Common myeloid progenitor, CD34-positive (primary cell): ENCODE measurements around the gene MUC12.

Experiments used
- CTCF ChIA-PET: fragments of 350-600 bp; sonication (Branson Sonifier 250); formaldehyde crosslinking; loops from one replicate; lab custom pipeline; 2021; ENCODE audit warnings: antibody characterized with exemption; lab: Charles Lee
- POLR2A ChIA-PET: fragments of 350-600 bp; sonication (Branson Sonifier 250); formaldehyde crosslinking; loops from one replicate; lab custom pipeline; 2021; ENCODE audit warnings: antibody characterized with exemption; lab: Charles Lee
- DNase-seq, 3 donors: peaks; one replicate each; pipeline versions ENCODE4 v3.0.0 to v3.0.0-alpha.2; 2013
- H3K27ac ChIP-seq, 2 experiments: 1 replicate in 1 of 2; 2 replicates in 1 of 2; pipeline ENCODE4 v1.7.0; 2013; ENCODE audit warnings: inconsistent platforms in 2 of 2, low read length in 2 of 2, mild to moderate bottlenecking in 2 of 2, low read depth in 1 of 2, moderate library complexity in 1 of 2; ENCODE audit not compliant: severe bottlenecking in 2 of 2, insufficient read depth in 1 of 2, poor library complexity in 1 of 2
- H3K27me3 ChIP-seq, 5 experiments: replicated peaks in 2 of 5; 1 replicate in 3 of 5; 2 replicates in 2 of 5; pipeline versions ENCODE4 v1.6.1 to v1.7.0; 2013; ENCODE audit warnings: low read length in 4 of 5, mild to moderate bottlenecking in 2 of 5, moderate library complexity in 2 of 5, inconsistent platforms in 1 of 5; ENCODE audit not compliant: insufficient read depth in 5 of 5, control insufficient read depth in 4 of 5
- H3K36me3 ChIP-seq, 4 experiments: 1 replicate in 2 of 4; 2 replicates in 2 of 4; pipeline versions ENCODE4 v1.6.1 to v1.7.0; 2013; ENCODE audit warnings: low read length in 3 of 4, control low read depth in 1 of 4, mild to moderate bottlenecking in 1 of 4; ENCODE audit not compliant: control insufficient read depth in 4 of 4, insufficient read depth in 4 of 4
- H3K4me1 ChIP-seq, 4 experiments: 1 replicate in 3 of 4; 2 replicates in 1 of 4; pipeline versions ENCODE4 v1.6.1 to v1.7.1; 2013; ENCODE audit warnings: low read length in 3 of 4, mild to moderate bottlenecking in 3 of 4, control low read depth in 1 of 4, inconsistent platforms in 1 of 4, moderate library complexity in 1 of 4; ENCODE audit not compliant: control insufficient read depth in 4 of 4, insufficient read depth in 4 of 4; ENCODE audit errors: control extremely low read depth in 1 of 4
- H3K4me3 ChIP-seq, 7 experiments: 1 replicate in 4 of 7; 2 replicates in 3 of 7; pipeline versions ENCODE4 v1.5.1 to v1.7.0; 2013; ENCODE audit warnings: mild to moderate bottlenecking in 7 of 7, low read length in 6 of 7, moderate library complexity in 6 of 7, inconsistent platforms in 2 of 7, low read depth in 2 of 7, control low read depth in 1 of 7; ENCODE audit not compliant: insufficient read depth in 4 of 7, control insufficient read depth in 1 of 7; ENCODE audit errors: extremely low read depth in 1 of 7
- H3K9me3 ChIP-seq, 5 experiments: 1 replicate in 4 of 5; 2 replicates in 1 of 5; pipeline versions ENCODE4 v1.6.1 to v1.7.1; 2013; ENCODE audit warnings: low read length in 4 of 5, mild to moderate bottlenecking in 2 of 5, inconsistent platforms in 1 of 5, low read depth in 1 of 5, moderate library complexity in 1 of 5; ENCODE audit not compliant: control insufficient read depth in 4 of 5, insufficient read depth in 2 of 5; ENCODE audit errors: control extremely low read depth in 1 of 5
- WGBS: methylation state at CpG from one replicate; pipeline ENCODE4 v1.1.5; 2013; ENCODE audit not compliant: insufficient coverage; 5-methylcytosine and 5-hydroxymethylcytosine counted together

MUC12 gene

DNA sequence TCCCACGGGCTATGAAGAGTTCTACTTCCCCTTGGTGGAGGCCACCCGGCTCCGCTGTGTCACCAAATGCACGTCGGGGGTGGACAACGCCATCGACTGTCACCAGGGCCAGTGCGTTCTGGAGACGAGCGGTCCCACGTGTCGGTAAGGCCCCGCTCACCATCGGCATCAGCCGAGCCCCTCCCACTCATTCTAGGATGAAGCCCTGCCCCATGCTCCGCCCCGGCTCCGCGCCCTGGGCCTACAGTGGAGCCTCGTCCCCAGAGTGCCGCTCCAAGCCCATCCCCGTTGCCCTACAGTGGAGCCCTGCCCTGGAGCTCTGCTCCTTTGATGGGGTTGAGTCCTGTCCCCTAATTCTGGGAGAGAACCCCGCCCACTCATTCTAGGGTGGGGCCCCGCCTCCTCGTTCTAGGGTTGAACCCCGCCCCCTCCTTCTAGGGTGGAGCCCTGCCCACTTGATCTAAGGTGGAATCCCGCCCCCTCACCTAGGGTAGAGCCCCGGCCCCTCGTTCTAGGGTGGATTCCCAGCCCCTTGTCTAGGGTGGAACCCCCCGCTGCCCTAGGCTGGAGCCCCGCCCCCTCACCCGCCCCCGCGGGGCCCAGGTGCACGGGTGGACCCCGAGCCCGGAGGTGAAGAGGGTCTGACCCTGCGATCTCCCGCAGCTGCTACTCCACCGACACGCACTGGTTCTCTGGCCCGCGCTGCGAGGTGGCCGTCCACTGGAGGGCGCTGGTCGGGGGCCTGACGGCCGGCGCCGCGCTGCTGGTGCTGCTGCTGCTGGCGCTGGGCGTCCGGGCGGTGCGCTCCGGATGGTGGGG is 3.4 kb upstream of the MUC12 start:
- DNase-seq, result peak; percentile 70 to 78 (median 77)
- POLR2A ChIA-PET, result interaction anchor here (0.7 kb wide), 1 partner anchor 15 kb away, joined by 4 read pairs; no protein-coding TSS in a partner anchor

DNA sequence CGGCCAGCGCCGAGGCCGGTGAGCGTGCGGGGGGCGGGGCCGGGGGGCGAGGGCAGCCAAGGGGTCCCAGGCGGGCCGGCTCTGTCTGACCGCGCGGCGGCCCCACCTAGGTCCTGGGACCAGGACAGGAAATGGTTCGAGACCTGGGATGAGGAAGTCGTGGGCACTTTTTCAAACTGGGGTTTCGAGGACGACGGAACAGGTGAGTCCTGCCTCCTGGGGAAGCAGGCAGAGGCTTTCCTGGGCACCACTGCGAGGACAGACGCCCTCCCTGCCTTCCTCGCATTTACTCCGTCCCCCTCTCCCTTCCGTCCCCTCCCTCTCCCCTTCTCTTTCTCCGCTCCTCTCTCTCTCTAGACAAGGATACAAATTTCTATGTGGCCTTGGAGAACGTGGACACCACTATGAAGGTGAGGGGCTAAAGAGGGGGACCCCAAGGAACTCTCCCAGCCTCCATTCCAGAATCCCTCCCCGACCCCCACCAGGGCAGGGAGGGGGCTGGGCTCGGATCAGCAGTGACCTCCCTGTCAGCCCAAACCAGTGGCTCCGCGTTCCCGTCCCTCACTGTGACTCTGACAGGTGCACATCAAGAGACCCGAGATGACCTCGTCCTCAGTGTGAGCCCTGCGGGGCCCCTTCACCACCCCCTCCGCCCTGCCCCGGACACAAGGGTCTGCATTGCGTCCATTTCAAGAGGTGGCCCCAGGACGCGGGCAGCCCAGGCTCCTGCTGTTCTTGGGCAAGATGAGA is 2.6 kb upstream of the MUC12 start:
- Histone ChIP-seq H3K9me3 (no peaks in the 10 kb centered on the region), H3K27me3 (peaks cover 4 to 81% (median 32%) of the 10 kb centered on the region in 5 experiments), H3K27ac (no peak overlapping the region), H3K4me3 (peak overlapping the region in 4 of 7 experiments; percentile 8 to 61 (median 53)), H3K4me1 (peaks cover 0 to 18% (median 12%) of the 10 kb centered on the region in 4 experiments), H3K36me3 (no peaks in the 10 kb centered on the region)
- WGBS, result 10% methylated on average over 40 of the region's 40 CpGs
- ChIA-PET CTCF (interaction anchor here (1.0 to 1.2 kb wide), 2 partner anchors 8 to 52 kb away, joined by 3 to 4 read pairs; no protein-coding TSS in a partner anchor), POLR2A (no interaction called here)
- no peak for DNase-seq

More for the DNA sequence above, 3.4 kb upstream of the MUC12 start:
- WGBS, result 2% methylated on average over 58 of the region's 58 CpGs
- peak overlapping the region in 4 of 7 experiments; percentile 17 to 60 (median 52) for H3K4me3 ChIP-seq
- no peaks in the 10 kb centered on the region for H3K9me3 ChIP-seq
- CTCF ChIA-PET, result interaction anchor here (1.5 kb wide), 1 partner anchor 93 kb away, joined by 3 read pairs; no protein-coding TSS in a partner anchor
- H3K27ac ChIP-seq, result no peak overlapping the region
- peaks cover 4 to 83% (median 34%) of the 10 kb centered on the region in 5 experiments for H3K27me3 ChIP-seq
- H3K4me1 ChIP-seq, result peaks cover 0 to 18% (median 12%) of the 10 kb centered on the region in 4 experiments
- no peaks in the 10 kb centered on the region for H3K36me3 ChIP-seq

DNA sequence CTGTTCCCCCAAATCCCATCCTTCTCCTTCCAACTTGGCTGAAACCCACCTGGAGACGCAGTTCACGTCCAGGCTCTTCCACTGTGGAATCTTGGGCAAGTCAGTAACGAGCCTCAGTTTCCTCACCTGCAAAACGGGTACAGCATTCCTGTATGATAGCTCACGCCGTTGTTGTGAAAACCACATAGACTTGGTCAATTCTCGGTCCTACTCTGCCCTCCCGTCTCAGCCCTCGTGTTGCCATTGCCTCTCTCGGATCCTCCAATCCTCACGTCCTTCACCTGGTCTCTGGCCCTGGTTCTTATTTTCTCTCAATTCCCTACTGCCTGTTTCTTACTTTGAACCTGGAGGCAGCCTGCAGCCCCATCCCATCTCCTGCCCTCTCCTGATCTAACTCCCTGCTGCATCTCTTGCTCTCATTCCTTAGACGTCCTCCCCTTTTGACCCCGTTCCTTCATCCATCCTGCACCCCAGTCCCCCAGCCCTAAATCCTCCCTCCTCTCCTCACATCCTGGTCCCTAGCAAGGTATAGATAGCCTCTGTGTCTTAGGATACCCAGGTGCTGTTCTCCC is 2.0 kb upstream of the MUC12 start:
- peaks cover 4 to 85% (median 32%) of the 10 kb centered on the region in 5 experiments for H3K27me3 ChIP-seq
- H3K4me3 ChIP-seq, result no peak overlapping the region
- H3K36me3 ChIP-seq, result no peaks in the 10 kb centered on the region
- no peak for DNase-seq
- no peak overlapping the region for H3K27ac ChIP-seq
- ChIA-PET POLR2A (interaction anchor here (0.7 kb wide), 1 partner anchor 297 kb away, joined by 3 read pairs; no protein-coding TSS in a partner anchor), CTCF (interaction anchor here (0.7 to 1.2 kb wide), 4 partner anchors 9 to 110 kb away, joined by 3 to 4 read pairs (median 3); no protein-coding TSS in a partner anchor)
- no peaks in the 10 kb centered on the region for H3K9me3 ChIP-seq
- peaks cover 0 to 18% (median 12%) of the 10 kb centered on the region in 4 experiments for H3K4me1 ChIP-seq
- 55% methylated on average over 13 of the region's 13 CpGs for WGBS

DNA sequence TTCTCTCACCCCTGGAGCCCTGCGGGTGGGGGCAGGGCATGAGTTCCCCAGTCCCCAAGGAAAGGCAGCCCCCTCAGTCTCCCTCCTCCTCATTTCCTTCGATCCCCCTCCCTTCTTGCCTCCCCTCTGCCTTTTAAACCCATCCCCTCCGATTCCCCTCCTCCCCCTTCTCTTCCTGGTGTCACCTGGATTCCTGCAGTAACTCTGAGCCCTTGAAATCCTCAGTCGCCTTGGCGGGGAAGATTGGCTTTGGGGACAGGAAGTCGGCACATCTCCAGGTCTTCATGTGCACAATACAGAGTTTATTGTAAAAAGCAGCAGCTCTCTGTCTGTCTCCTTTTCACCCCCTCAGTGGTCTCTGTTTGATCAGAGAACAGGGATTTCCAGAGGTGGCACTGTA is 1.3 kb upstream of the MUC12 start:
- WGBS, result 4% methylated on average over 5 of the region's 6 CpGs
- no peak overlapping the region for H3K4me3 ChIP-seq
- CTCF ChIA-PET, result interaction anchor here (0.7 to 1.2 kb wide), 3 partner anchors 10 to 109 kb away, joined by 3 to 4 read pairs (median 3); no protein-coding TSS in a partner anchor
- POLR2A ChIA-PET, result interaction anchor here (0.7 kb wide), 1 partner anchor 297 kb away, joined by 3 read pairs; no protein-coding TSS in a partner anchor
- peaks cover 0 to 18% (median 12%) of the 10 kb centered on the region in 4 experiments for H3K4me1 ChIP-seq
- no peak overlapping the region for H3K27ac ChIP-seq
- H3K9me3 ChIP-seq, result peaks cover 0 to 2% (median 0%) of the 10 kb centered on the region in 5 experiments
- peaks cover 4 to 86% (median 29%) of the 10 kb centered on the region in 5 experiments for H3K27me3 ChIP-seq
- DNase-seq, result no peak
- H3K36me3 ChIP-seq, result no peaks in the 10 kb centered on the region

DNA sequence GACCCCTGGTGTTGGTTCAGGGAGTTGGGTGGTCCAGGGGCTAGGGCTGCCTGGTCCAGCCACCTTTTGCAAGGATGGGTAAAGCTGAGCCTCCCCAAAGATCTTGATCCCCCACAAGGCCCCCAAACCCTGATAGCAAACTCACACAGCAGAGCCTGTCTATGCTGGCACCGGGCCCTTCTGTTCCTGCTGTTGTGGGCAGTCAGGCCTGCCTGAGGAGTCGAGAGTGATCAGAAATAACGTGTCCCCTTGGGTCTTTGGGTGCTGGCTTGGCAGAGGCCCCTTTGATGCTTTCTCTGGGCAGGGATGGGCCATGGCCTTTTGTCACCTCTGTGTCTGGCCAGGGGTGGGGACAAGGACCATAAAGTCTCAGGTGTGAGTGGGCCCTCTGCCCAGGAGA is 715 bp upstream of the MUC12 start:
- Histone ChIP-seq H3K4me3 (no peak overlapping the region), H3K36me3 (no peaks in the 10 kb centered on the region), H3K27ac (no peak overlapping the region), H3K27me3 (peaks cover 4 to 83% (median 29%) of the 10 kb centered on the region in 5 experiments), H3K9me3 (peaks cover 0 to 7% (median 0%) of the 10 kb centered on the region in 5 experiments), H3K4me1 (peaks cover 0 to 18% (median 12%) of the 10 kb centered on the region in 4 experiments)
- POLR2A ChIA-PET, result no interaction called here
- 15% methylated on average over 3 of the region's 3 CpGs for WGBS
- CTCF ChIA-PET, result interaction anchor here (1.4 kb wide), 1 partner anchor 109 kb away, joined by 3 read pairs; no protein-coding TSS in a partner anchor
- DNase-seq, result no peak

DNA sequence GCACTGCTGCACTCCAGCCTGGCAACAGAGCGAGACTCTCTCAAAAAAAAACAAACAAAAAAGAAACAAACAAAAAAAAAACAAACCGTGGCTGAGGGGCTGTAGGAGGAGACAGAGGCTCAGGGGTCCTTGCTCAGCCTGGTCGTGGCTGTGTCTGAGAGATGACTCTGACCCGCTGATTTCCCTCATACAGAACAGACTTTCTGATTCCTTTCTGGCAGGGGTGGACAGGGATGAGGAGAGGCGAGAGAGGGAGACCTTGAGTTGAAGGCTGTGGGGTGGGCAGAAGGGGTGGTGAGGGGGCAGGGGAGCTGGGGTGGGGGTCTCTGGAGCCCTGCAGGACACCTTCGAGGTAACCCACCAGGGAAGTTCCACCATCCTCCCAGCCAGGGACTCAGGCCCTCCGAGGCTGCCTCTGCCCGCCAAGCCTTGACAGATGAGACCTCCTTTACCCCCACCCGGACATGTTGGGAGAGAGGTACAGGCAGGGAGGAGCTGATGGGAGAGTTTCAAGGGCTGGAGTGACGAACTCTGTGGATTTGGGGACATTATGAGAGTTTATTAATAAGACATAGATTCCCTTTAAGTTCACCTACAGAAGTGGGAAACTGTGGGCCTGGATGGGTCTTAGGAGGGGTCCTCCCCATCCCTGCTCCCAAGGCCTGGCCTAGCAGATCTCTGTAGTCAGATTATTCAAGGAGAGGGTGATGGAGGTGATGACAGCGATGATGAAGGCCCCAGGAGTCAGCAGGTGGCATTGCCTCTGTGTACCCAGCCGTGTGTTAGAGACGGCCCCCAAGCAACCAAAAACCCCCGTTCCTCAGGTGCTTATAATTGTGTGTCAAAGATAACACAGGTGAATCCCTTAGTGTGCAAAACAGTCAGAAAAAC is 2.0 kb downstream of the MUC12 start:
- DNase-seq, result no peak
- H3K27ac ChIP-seq, result no peak overlapping the region
- no peaks in the 10 kb centered on the region for H3K36me3 ChIP-seq
- WGBS, result 64% methylated on average over 12 of the region's 14 CpGs
- H3K27me3 ChIP-seq, result peaks cover 4 to 57% (median 19%) of the 10 kb centered on the region in 5 experiments
- H3K4me1 ChIP-seq, result peaks cover 0 to 6% (median 4%) of the 10 kb centered on the region in 4 experiments
- ChIA-PET CTCF (no interaction called here), POLR2A (no interaction called here)
- H3K9me3 ChIP-seq, result peaks cover 0 to 14% (median 4%) of the 10 kb centered on the region in 5 experiments
- H3K4me3 ChIP-seq, result no peak overlapping the region
